Peyer's patch (tissue), 4 donors: ENCODE data around the gene RBM4.

Experiments used
- POLR2A ChIP-seq, 2 donors: fragments of 450-650 bp; IDR thresholded peaks; one replicate each; pipeline ENCODE4 v1.5.1; 2017; ENCODE audit warnings: antibody characterized with exemption in 2 of 2, mild to moderate bottlenecking in 2 of 2, moderate library complexity in 2 of 2
- TF ChIP-seq, protein P1 (sequence below), 6 experiments: fragments of 450-650 bp in 4 of 6; fragments of 200-600 bp in 2 of 6; sonication (generic) in 1 of 6; IDR thresholded peaks; one replicate each; pipeline ENCODE4 v1.5.1; 2017 to 2019; ENCODE audit warnings: antibody characterized with exemption in 6 of 6, mild to moderate bottlenecking in 3 of 6, moderate library complexity in 1 of 6

- TF ChIP-seq, protein P1, sequence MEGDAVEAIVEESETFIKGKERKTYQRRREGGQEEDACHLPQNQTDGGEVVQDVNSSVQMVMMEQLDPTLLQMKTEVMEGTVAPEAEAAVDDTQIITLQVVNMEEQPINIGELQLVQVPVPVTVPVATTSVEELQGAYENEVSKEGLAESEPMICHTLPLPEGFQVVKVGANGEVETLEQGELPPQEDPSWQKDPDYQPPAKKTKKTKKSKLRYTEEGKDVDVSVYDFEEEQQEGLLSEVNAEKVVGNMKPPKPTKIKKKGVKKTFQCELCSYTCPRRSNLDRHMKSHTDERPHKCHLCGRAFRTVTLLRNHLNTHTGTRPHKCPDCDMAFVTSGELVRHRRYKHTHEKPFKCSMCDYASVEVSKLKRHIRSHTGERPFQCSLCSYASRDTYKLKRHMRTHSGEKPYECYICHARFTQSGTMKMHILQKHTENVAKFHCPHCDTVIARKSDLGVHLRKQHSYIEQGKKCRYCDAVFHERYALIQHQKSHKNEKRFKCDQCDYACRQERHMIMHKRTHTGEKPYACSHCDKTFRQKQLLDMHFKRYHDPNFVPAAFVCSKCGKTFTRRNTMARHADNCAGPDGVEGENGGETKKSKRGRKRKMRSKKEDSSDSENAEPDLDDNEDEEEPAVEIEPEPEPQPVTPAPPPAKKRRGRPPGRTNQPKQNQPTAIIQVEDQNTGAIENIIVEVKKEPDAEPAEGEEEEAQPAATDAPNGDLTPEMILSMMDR (IDR thresholded peaks at IDR 0.05), result no peak
- TF ChIP-seq POLR2A (IDR thresholded peaks at IDR 0.05), result no peak
These were observed 34.3 kb upstream of the RBM4 start for GRCh38 chr11:66604155-66604554.
